Measurements from ENCODE around the gene DYNLL1. TPM values are rescaled to one million over a fixed set of nuclear protein-coding genes. Genes with fewer than 3 reads are reported as not detected.
A peak's percentile ranks its signal among the peaks of the same experiment; 100 is the strongest.

The DYNLL1 gene
- total and polyA plus RNA-seq, 2 donors (not counting 3 experiments of a cell fraction or from before 2014, with no cell fraction given): 469 to 600 TPM

GRCh38 chr12:120498870-120499515 is 3.1 kb downstream of the DYNLL1 start:
- BruUV-seq (replicated peaks): no TSS peak

GRCh38 chr12:120500581-120500980 is 4.7 kb downstream of the DYNLL1 start:
- BruUV-seq (replicated peaks): no TSS peak
- H3K9me3 ChIP-seq (replicated peaks; ENCODE audit: control insufficient read depth, insufficient read depth, low read length): no peaks in the 10 kb centered on the region
- H3K27me3 ChIP-seq (ENCODE audit: control insufficient read depth in 2 of 2, insufficient read depth in 2 of 2, low read length in 2 of 2): no peaks in the 10 kb centered on the region
- no peak overlapping the region for H2AFZ ChIP-seq (ENCODE audit: low read depth, low read length)
- intact Hi-C loops (cut with micrococcal nuclease): no loop called here
- DNase-seq (ENCODE audit: low read depth, low spot score) (peak; percentile 33), FAIRE-seq (no peak)
- peaks cover 24% of the 10 kb centered on the region for H3K79me2 ChIP-seq (ENCODE audit: control insufficient read depth, insufficient read depth, low read length)
- H4K20me1 ChIP-seq (replicated peaks; ENCODE audit: control insufficient read depth, extremely low read depth, insufficient read depth, low read length): peaks cover 11% of the 10 kb centered on the region
- dilution Hi-C loops (cut with MboI; ENCODE audit: extremely low pct_ligation_motif_present, low sequenced_read_pairs): no loop called here
- CTCF ChIA-PET: interaction anchor here (0.8 to 1.8 kb wide), 3 partner anchors 9 to 49 kb away, joined by 3 to 8 read pairs (median 5); partner anchors contain the start of gene COQ5
- H3K4me1 ChIP-seq (ENCODE audit: control insufficient read depth, extremely low read depth, insufficient read depth, low read length): peaks cover 9% of the 10 kb centered on the region
- H3K9ac ChIP-seq (replicated peaks; ENCODE audit: extremely low read depth, insufficient read depth, low read length): no peak overlapping the region
- no peak overlapping the region for H3K27ac ChIP-seq (ENCODE audit: insufficient read depth, low read depth, low read length)
- H3K4me2 ChIP-seq (ENCODE audit: insufficient read depth, low read length): no peak overlapping the region
- H3K4me3 ChIP-seq (replicated peaks in 1 of 3; ENCODE audit: insufficient read depth in 1 of 3, low read depth in 1 of 3, low read length in 3 of 3): no peak overlapping the region
- POLR2A ChIA-PET: no interaction called here
- H3K9me1 ChIP-seq (replicated peaks; ENCODE audit: control insufficient read depth, extremely low read depth, insufficient read depth, low read length): no peaks in the 10 kb centered on the region
- TF ChIP-seq JUN (IDR thresholded peaks at IDR 0.05; ENCODE audit: borderline replicate concordance, insufficient read depth, insufficient read length, low read depth): no peak
- TF ChIP-seq FOS (IDR thresholded peaks at IDR 0.05; ENCODE audit: borderline replicate concordance, insufficient read depth, low read length): no peak
- no peak for TF ChIP-seq MAX (IDR thresholded peaks at IDR 0.05; ENCODE audit: insufficient read depth, insufficient read length)
- no peak for TF ChIP-seq GATA2 (IDR thresholded peaks at IDR 0.05; ENCODE audit: insufficient read depth, insufficient read length, low read depth, low read length)
- no peak for TF ChIP-seq EZH2 (IDR thresholded peaks at IDR 0.05; ENCODE audit: borderline replicate concordance, low read depth, low read length, severe bottlenecking)
- no peak for TF ChIP-seq POLR2A (IDR thresholded peaks at IDR 0.05; ENCODE audit: low read depth, low read length)
- H3K36me3 ChIP-seq (ENCODE audit: control insufficient read depth in 2 of 2, extremely low read depth in 1 of 2, insufficient read depth in 2 of 2, low read length in 2 of 2): peaks cover 10 to 12% of the 10 kb centered on the region in 2 experiments

More at GRCh38 chr12:120498870-120499515, 3.1 kb downstream of the DYNLL1 start:
- FAIRE-seq (no peak), DNase-seq (ENCODE audit: low read depth, low spot score) (no peak)
- dilution Hi-C loops (cut with MboI; ENCODE audit: extremely low pct_ligation_motif_present, low sequenced_read_pairs): no loop called here
- CTCF ChIA-PET: no interaction called here
- Histone ChIP-seq H3K36me3 (ENCODE audit: control insufficient read depth in 2 of 2, extremely low read depth in 1 of 2, insufficient read depth in 2 of 2, low read length in 2 of 2) (peaks cover 10 to 12% of the 10 kb centered on the region in 2 experiments), H3K9me1 (replicated peaks; ENCODE audit: control insufficient read depth, extremely low read depth, insufficient read depth, low read length) (no peaks in the 10 kb centered on the region), H3K9ac (replicated peaks; ENCODE audit: extremely low read depth, insufficient read depth, low read length) (no peak overlapping the region), H3K27ac (ENCODE audit: insufficient read depth, low read depth, low read length) (no peak overlapping the region), H3K4me2 (ENCODE audit: insufficient read depth, low read length) (no peak overlapping the region), H3K27me3 (ENCODE audit: control insufficient read depth in 2 of 2, insufficient read depth in 2 of 2, low read length in 2 of 2) (no peaks in the 10 kb centered on the region), H3K9me3 (replicated peaks; ENCODE audit: control insufficient read depth, insufficient read depth, low read length) (no peaks in the 10 kb centered on the region), H3K4me1 (ENCODE audit: control insufficient read depth, extremely low read depth, insufficient read depth, low read length) (peaks cover 15% of the 10 kb centered on the region), H3K79me2 (ENCODE audit: control insufficient read depth, insufficient read depth, low read length) (peaks cover 24% of the 10 kb centered on the region), H4K20me1 (replicated peaks; ENCODE audit: control insufficient read depth, extremely low read depth, insufficient read depth, low read length) (peaks cover 11% of the 10 kb centered on the region), H2AFZ (ENCODE audit: low read depth, low read length) (no peak overlapping the region), H3K4me3 (replicated peaks in 1 of 3; ENCODE audit: insufficient read depth in 1 of 3, low read depth in 1 of 3, low read length in 3 of 3) (no peak overlapping the region)
- TF ChIP-seq POLR2AphosphoS5 (IDR thresholded peaks at IDR 0.05; ENCODE audit: insufficient read depth, low read depth, low read length) (no peak), POLR2A (IDR thresholded peaks at IDR 0.05; ENCODE audit: low read depth, low read length) (peak; percentile 51)
- POLR2A ChIA-PET: interaction anchor here (0.6 kb wide), 1 partner anchor 208 kb away, joined by 9 read pairs; no protein-coding TSS in a partner anchor
- intact Hi-C loops (cut with micrococcal nuclease): no loop called here
